Natural killer cell (primary cell): ENCODE results near the gene MGLL. TPM values are rescaled to one million over a fixed set of nuclear protein-coding genes. Genes with fewer than 3 reads are reported as not detected.

Experiments
- ATAC-seq, 3 donors: fragments of 150-1000 bp in 2 of 3; fragments of 200-7000 bp in 1 of 3; cut with Tn5 transposase; 1 replicate in 1 of 3; 2 replicates in 2 of 3; pipeline ENCODE4 v1.10.0; 2021; ENCODE audit warnings: mild to moderate bottlenecking in 2 of 3, moderate library complexity in 2 of 3
- DNase-seq, 2 donors: peaks; one replicate each; pipeline versions ENCODE4 v3.0.0 to v3.0.0-alpha.2; 2013 to 2021; ENCODE audit warnings: mixed read lengths in 1 of 2
- H3K27ac ChIP-seq: one replicate; pipeline ENCODE4 v1.5.1; 2013; ENCODE audit warnings: mild to moderate bottlenecking, low read length
- H3K27me3 ChIP-seq: one replicate; pipeline ENCODE4 v1.6.1; 2013; ENCODE audit warnings: low read length; ENCODE audit not compliant: control insufficient read depth, insufficient read depth
- H3K36me3 ChIP-seq: one replicate; pipeline ENCODE4 v1.6.1; 2013; ENCODE audit warnings: low read length; ENCODE audit not compliant: control insufficient read depth, insufficient read depth
- H3K4me1 ChIP-seq: one replicate; pipeline ENCODE4 v1.6.1; 2013; ENCODE audit warnings: low read length; ENCODE audit not compliant: control insufficient read depth, insufficient read depth
- H3K4me3 ChIP-seq: one replicate; pipeline ENCODE4 v1.5.1; 2013; ENCODE audit warnings: low read length
- H3K9me3 ChIP-seq: one replicate; pipeline ENCODE4 v1.6.1; 2013; ENCODE audit warnings: low read length; ENCODE audit not compliant: control insufficient read depth, insufficient read depth
- H3K27ac Mint-ChIP-seq, 2 donors: one replicate each; pipeline ENCODE4 v1.8.0; 2022; ENCODE audit warnings: mild to moderate bottlenecking in 2 of 2, mixed read lengths in 2 of 2, moderate library complexity in 1 of 2
- H3K27me3 Mint-ChIP-seq, 2 donors: one replicate each; pipeline ENCODE4 v1.8.0; 2022; ENCODE audit warnings: low read depth in 2 of 2, mixed read lengths in 2 of 2
- H3K36me3 Mint-ChIP-seq: one replicate; pipeline ENCODE4 v1.8.0; 2022; ENCODE audit warnings: mixed read lengths
- H3K4me1 Mint-ChIP-seq, 2 donors: one replicate each; pipeline ENCODE4 v1.8.0; 2022; ENCODE audit warnings: mixed read lengths in 2 of 2
- H3K4me3 Mint-ChIP-seq: one replicate; pipeline ENCODE4 v1.8.0; 2022; ENCODE audit warnings: mild to moderate bottlenecking, moderate library complexity, mixed read lengths
- H3K9me3 Mint-ChIP-seq, 2 donors: one replicate each; pipeline ENCODE4 v1.8.0; 2022; ENCODE audit warnings: mixed read lengths in 2 of 2
- WGBS: methylation state at CpG from one replicate; pipeline ENCODE4 v1.1.7; 2013; ENCODE audit warnings: missing lambda C conversion rate; ENCODE audit not compliant: insufficient coverage; 5-methylcytosine and 5-hydroxymethylcytosine counted together
- intact Hi-C: fragments of 100-400 bp; cut with micrococcal nuclease; formaldehyde crosslinking; loops from one replicate; pipeline ENCODE4 v1.14.2; 2022
- total RNA-seq, 4 donors: library from RNA; stranded (reverse); fragments of 120-200 nt in 1 of 4; gene quantifications; one replicate each; pipeline versions ENCODE4 v1.2.3 to v1.2.4, GENCODE V29; 2013 to 2022
- TF ChIP-seq, protein P1 (sequence below): fragments of 200-600 bp; IDR thresholded peaks from one replicate; pipeline ENCODE4 v1.8.0; 2022; ENCODE audit warnings: antibody characterized with exemption

The MGLL gene
- total RNA-seq, 3 donors from 2014 or later (not counting 1 experiment from before 2014, with no cell fraction given), result 2.7 to 4.6 (median 3.0) TPM

- no peaks in the 10 kb centered on the region for H3K4me1 Mint-ChIP-seq
- ATAC-seq (no peak), DNase-seq (no peak)
- H3K27me3 ChIP-seq, result no peaks in the 10 kb centered on the region
- intact Hi-C loops, result no loop called here
- H3K4me3 Mint-ChIP-seq, result no peak overlapping the region
- no peak overlapping the region for H3K27ac Mint-ChIP-seq
- H3K27me3 Mint-ChIP-seq, result peaks cover 0 to 18% of the 10 kb centered on the region in 2 donors
- no peaks in the 10 kb centered on the region for H3K36me3 Mint-ChIP-seq
- H3K4me1 ChIP-seq, result peaks cover 24% of the 10 kb centered on the region
- no peak overlapping the region for H3K4me3 ChIP-seq
- H3K9me3 Mint-ChIP-seq, result no peaks in the 10 kb centered on the region
- TF ChIP-seq, protein P1, sequence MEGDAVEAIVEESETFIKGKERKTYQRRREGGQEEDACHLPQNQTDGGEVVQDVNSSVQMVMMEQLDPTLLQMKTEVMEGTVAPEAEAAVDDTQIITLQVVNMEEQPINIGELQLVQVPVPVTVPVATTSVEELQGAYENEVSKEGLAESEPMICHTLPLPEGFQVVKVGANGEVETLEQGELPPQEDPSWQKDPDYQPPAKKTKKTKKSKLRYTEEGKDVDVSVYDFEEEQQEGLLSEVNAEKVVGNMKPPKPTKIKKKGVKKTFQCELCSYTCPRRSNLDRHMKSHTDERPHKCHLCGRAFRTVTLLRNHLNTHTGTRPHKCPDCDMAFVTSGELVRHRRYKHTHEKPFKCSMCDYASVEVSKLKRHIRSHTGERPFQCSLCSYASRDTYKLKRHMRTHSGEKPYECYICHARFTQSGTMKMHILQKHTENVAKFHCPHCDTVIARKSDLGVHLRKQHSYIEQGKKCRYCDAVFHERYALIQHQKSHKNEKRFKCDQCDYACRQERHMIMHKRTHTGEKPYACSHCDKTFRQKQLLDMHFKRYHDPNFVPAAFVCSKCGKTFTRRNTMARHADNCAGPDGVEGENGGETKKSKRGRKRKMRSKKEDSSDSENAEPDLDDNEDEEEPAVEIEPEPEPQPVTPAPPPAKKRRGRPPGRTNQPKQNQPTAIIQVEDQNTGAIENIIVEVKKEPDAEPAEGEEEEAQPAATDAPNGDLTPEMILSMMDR, result no peak
- 68% methylated on average over 9 of the region's 9 CpGs for WGBS
- no peaks in the 10 kb centered on the region for H3K36me3 ChIP-seq
- no peak overlapping the region for H3K27ac ChIP-seq
- H3K9me3 ChIP-seq, result no peaks in the 10 kb centered on the region
Observed at GRCh38 chr3:127735767-127736693, 86.3 kb downstream of the MGLL start.

GRCh38 chr3:127734754-127735473 is 87.4 kb downstream of the MGLL start:
- DNase-seq (no peak), ATAC-seq (no peak)
- Histone ChIP-seq H3K4me1 (peaks cover 29% of the 10 kb centered on the region), H3K27me3 (no peaks in the 10 kb centered on the region), H3K4me3 (no peak overlapping the region), H3K36me3 (no peaks in the 10 kb centered on the region), H3K9me3 (no peaks in the 10 kb centered on the region), H3K27ac (no peak overlapping the region)
- H3K27ac Mint-ChIP-seq, result no peak overlapping the region
- H3K36me3 Mint-ChIP-seq, result no peaks in the 10 kb centered on the region
- H3K9me3 Mint-ChIP-seq, result no peaks in the 10 kb centered on the region
- intact Hi-C loops, result no loop called here
- TF ChIP-seq, protein P1, result no peak
- peaks cover 0 to 18% of the 10 kb centered on the region in 2 donors for H3K27me3 Mint-ChIP-seq
- 43% methylated on average over 8 of the region's 8 CpGs for WGBS
- no peaks in the 10 kb centered on the region for H3K4me1 Mint-ChIP-seq
- no peak overlapping the region for H3K4me3 Mint-ChIP-seq

DNA sequence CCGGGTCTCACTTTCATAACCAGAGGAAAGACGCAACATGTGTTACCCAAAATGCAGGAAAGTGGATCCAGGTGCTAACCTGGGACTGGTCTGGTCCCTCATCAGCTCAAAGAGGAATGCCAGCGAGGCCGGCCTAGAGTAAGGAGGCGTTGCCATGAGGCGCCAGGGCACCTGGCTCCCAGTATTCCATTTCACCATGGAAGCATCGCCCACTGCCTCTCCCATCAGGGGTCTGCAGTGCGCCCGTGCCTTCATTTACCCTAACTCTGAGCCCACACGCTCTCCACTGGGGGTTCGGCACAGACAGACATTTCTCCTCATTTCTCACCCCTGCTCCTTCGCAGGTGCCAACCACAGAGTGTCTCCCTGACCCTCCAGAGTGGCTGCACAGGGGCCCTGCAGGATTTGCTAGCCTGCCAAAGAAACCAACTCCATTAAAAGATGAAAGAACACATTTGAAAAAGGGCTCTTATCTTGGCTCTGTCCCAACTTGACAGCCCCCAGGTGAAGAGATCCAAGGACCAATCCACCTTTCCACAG is 88.1 kb downstream of the MGLL start:
- Mint-ChIP-seq H3K9me3 (no peaks in the 10 kb centered on the region), H3K36me3 (no peaks in the 10 kb centered on the region), H3K4me1 (no peaks in the 10 kb centered on the region), H3K27ac (no peak overlapping the region), H3K4me3 (no peak overlapping the region), H3K27me3 (peaks cover 0 to 18% of the 10 kb centered on the region in 2 donors)
- WGBS, result 92% methylated on average over 12 of the region's 12 CpGs
- no peaks in the 10 kb centered on the region for H3K36me3 ChIP-seq
- DNase-seq (no peak), ATAC-seq (no peak)
- TF ChIP-seq, protein P1, result no peak
- H3K4me3 ChIP-seq, result no peak overlapping the region
- H3K27ac ChIP-seq, result no peak overlapping the region
- peaks cover 33% of the 10 kb centered on the region for H3K4me1 ChIP-seq
- H3K27me3 ChIP-seq, result no peaks in the 10 kb centered on the region
- no peaks in the 10 kb centered on the region for H3K9me3 ChIP-seq
- intact Hi-C loops, result no loop called here
